AG09319 (cell line): ENCODE data around the gene NCOA7.
"Not testable (repeated sequence)": the region's sequence is repeated elsewhere in the genome, so short reads cannot be mapped to it uniquely, and the experiment has no call there.

ENCODE experiments used
- DNase-seq: peaks from one replicate; pipeline ENCODE4 v3.0.0-alpha.2; 2010; ENCODE audit warnings: low read depth; ENCODE audit errors: extremely low read depth
- CTCF ChIP-seq: IDR thresholded peaks from 2 replicates; pipeline ENCODE4 v1.5.1; 2011; ENCODE audit warnings: low read depth, mild to moderate bottlenecking, inconsistent platforms, low read length, moderate library complexity

Gene NCOA7

GRCh38 chr6:125759959-125760457, 30.8 kb upstream of the NCOA7 start:
- no peak for TF ChIP-seq CTCF
- DNase-seq = no peak

GRCh38 chr6:125764121-125764671, 26.6 kb upstream of the NCOA7 start:
- no peak for TF ChIP-seq CTCF
- DNase-seq = no peak

- no peak for TF ChIP-seq CTCF
- no peak for DNase-seq
Observed at GRCh38 chr6:125765944-125766343, 24.8 kb upstream of the NCOA7 start.

GRCh38 chr6:125766641-125767040, 24.1 kb upstream of the NCOA7 start:
- TF ChIP-seq CTCF = no peak
- DNase-seq = no peak

- TF ChIP-seq CTCF = no peak
Observed at GRCh38 chr6:125769147-125769783, 21.5 kb upstream of the NCOA7 start.

GRCh38 chr6:125773387-125774341, 17.1 kb upstream of the NCOA7 start:
- no peak for TF ChIP-seq CTCF
- DNase-seq = no peak

More at GRCh38 chr6:125769147-125769783, 21.5 kb upstream of the NCOA7 start:
- DNase-seq = no peak

GRCh38 chr6:125776107-125776826, 14.5 kb upstream of the NCOA7 start:
- not testable (repeated sequence) for DNase-seq
